Measurements from ENCODE around the gene KIAA1217. TPM values are rescaled to one million over a fixed set of nuclear protein-coding genes. Genes with fewer than 3 reads are reported as not detected.
"Not testable (repeated sequence)": the region's sequence is repeated elsewhere in the genome, so short reads cannot be mapped to it uniquely, and the experiment has no call there.

Gene KIAA1217
- total and polyA plus RNA-seq, 3 donors from 2014 or later = 40.0 to 197 (median 134) TPM

GRCh38 chr10:24440817-24441797 is 232.2 kb downstream of the KIAA1217 start:
- Histone ChIP-seq H3K4me1 (peaks cover 9% of the 10 kb centered on the region), H3K9me3 (no peaks in the 10 kb centered on the region), H3K27me3 (no peaks in the 10 kb centered on the region), H3K4me3 (no peak overlapping the region), H3K27ac (no peak overlapping the region), H3K36me3 (ENCODE audit: low read depth, missing control alignments) (no peaks in the 10 kb centered on the region)
- 93 to 94% methylated on average over 13 of the region's 13 CpGs for WGBS, 2 donors
- intact Hi-C loops (cut with DNase I; ENCODE audit: low total_unique reads) = no loop called here
- TF ChIP-seq CTCF (IDR thresholded peaks at IDR 0.05) (no peak), POLR2A (IDR thresholded peaks at IDR 0.05) (no peak)
- no peak for DNase-seq

GRCh38 chr10:24442234-24442633 is 233.3 kb downstream of the KIAA1217 start:
- H3K27ac ChIP-seq = no peak overlapping the region
- WGBS, 2 donors = 70 to 94% methylated on average over 1 of the region's 1 CpG
- intact Hi-C loops (cut with DNase I; ENCODE audit: low total_unique reads) = no loop called here
- no peaks in the 10 kb centered on the region for H3K36me3 ChIP-seq (ENCODE audit: low read depth, missing control alignments)
- no peaks in the 10 kb centered on the region for H3K9me3 ChIP-seq
- no peak for DNase-seq
- H3K4me3 ChIP-seq = no peak overlapping the region
- no peaks in the 10 kb centered on the region for H3K27me3 ChIP-seq
- TF ChIP-seq POLR2A (IDR thresholded peaks at IDR 0.05) (no peak), CTCF (IDR thresholded peaks at IDR 0.05) (no peak)
- peaks cover 9% of the 10 kb centered on the region for H3K4me1 ChIP-seq

GRCh38 chr10:24442641-24443174 is 233.8 kb downstream of the KIAA1217 start:
- DNase-seq; H3K27me3 ChIP-seq; H3K4me3 ChIP-seq; intact Hi-C loops (cut with DNase I; ENCODE audit: low total_unique reads); H3K4me1 ChIP-seq; H3K36me3 ChIP-seq (ENCODE audit: low read depth, missing control alignments); H3K27ac ChIP-seq; H3K9me3 ChIP-seq: not testable (repeated sequence)
- 78 to 80% methylated on average over 2 of the region's 2 CpGs for WGBS, 2 donors

GRCh38 chr10:24444337-24444736 is 235.4 kb downstream of the KIAA1217 start:
- H3K9me3 ChIP-seq = no peaks in the 10 kb centered on the region
- 86 to 89% methylated on average over 4 of the region's 4 CpGs for WGBS, 2 donors
- no peak overlapping the region for H3K4me3 ChIP-seq
- intact Hi-C loops (cut with DNase I; ENCODE audit: low total_unique reads) = no loop called here
- TF ChIP-seq CTCF (IDR thresholded peaks at IDR 0.05) (no peak), POLR2A (IDR thresholded peaks at IDR 0.05) (no peak)
- no peak overlapping the region for H3K27ac ChIP-seq
- H3K4me1 ChIP-seq = peaks cover 9% of the 10 kb centered on the region
- no peaks in the 10 kb centered on the region for H3K27me3 ChIP-seq
- no peaks in the 10 kb centered on the region for H3K36me3 ChIP-seq (ENCODE audit: low read depth, missing control alignments)
- DNase-seq = no peak

- H3K36me3 ChIP-seq (ENCODE audit: low read depth, missing control alignments); H3K4me1 ChIP-seq; H3K9me3 ChIP-seq; H3K27me3 ChIP-seq; H3K27ac ChIP-seq; DNase-seq; H3K4me3 ChIP-seq; intact Hi-C loops (cut with DNase I; ENCODE audit: low total_unique reads): not testable (repeated sequence)
- 95% methylated on average over 2 of the region's 2 CpGs for WGBS, 2 donors
Measured at GRCh38 chr10:24445958-24446357, 237.0 kb downstream of the KIAA1217 start.
